SKM-1 treated with dmso at 0.1 percent for 144 hours (cell line): ENCODE data around the gene ASH1L.
"Not testable (repeated sequence)": the region's sequence is repeated elsewhere in the genome, so short reads cannot be mapped to it uniquely, and the experiment has no call there.

Experiments
- DNase-seq: peaks from one replicate; lab custom pipeline; 2025; ENCODE audit not compliant: unreplicated experiment; lab: John Stamatoyannopoulos, UW

ASH1L gene

DNA sequence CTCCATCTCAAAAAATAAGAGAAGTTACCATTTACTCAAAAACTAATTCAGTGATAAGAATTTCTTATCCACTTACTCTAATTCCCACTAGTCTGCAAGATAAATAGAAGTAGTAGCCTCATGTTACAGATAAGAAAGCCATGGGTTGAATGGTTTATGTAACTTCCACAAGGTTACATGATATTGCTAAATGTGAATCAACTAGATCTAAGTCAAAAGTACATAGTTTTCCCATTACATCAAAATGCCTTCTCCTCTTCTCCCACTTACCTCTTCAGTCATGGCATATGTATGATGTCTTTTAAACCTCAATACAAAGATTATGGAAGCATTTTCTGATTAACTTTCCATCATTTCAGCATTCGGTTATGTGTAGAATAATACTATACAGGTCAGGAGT, 108.5 kb downstream of the ASH1L start:
- no peak for DNase-seq

- DNase-seq, result no peak
These were observed 109.5 kb downstream of the ASH1L start for GRCh38 chr1:155453141-155453540.

- no peak for DNase-seq
These were observed 111.4 kb downstream of the ASH1L start for GRCh38 chr1:155451199-155451598.

DNA sequence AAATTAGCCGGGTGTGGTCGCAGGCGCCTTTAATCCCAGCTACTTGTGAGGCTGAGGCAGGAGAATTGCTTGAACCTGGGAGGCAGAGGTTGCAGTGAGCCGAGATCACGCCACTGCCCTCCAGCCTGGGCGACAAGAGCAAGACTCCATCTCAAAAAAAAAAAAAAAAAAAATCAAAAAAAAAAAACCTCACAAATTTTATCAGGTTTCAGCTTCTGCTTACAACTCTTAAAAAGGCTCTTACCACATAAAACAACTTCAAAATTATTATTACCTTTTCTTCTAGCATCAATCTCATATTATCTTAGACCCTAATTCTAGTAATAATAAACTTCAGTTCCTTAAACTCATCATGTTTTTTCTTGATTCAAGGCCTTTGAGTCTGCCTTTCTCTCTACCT, 120.2 kb downstream of the ASH1L start:
- DNase-seq, result not testable (repeated sequence)

DNA sequence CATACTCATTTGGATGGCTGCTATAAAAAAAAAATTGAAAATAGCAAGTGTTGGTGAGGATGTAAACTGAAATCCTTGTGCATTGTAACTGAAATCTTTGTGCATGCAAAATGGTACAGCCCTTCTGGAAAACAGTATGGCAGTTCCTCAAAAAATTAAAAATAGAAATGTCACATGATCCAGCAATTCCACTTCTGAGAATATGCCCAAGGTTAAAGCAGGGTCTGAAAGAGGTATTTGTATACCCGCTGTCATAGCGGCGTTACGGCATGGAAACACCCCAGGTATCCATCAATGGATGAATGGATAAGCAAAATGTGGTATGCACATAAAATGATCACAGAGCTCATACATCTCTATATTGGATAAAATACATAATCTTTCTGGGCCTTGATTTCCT, 125.2 kb downstream of the ASH1L start:
- no peak for DNase-seq

DNA sequence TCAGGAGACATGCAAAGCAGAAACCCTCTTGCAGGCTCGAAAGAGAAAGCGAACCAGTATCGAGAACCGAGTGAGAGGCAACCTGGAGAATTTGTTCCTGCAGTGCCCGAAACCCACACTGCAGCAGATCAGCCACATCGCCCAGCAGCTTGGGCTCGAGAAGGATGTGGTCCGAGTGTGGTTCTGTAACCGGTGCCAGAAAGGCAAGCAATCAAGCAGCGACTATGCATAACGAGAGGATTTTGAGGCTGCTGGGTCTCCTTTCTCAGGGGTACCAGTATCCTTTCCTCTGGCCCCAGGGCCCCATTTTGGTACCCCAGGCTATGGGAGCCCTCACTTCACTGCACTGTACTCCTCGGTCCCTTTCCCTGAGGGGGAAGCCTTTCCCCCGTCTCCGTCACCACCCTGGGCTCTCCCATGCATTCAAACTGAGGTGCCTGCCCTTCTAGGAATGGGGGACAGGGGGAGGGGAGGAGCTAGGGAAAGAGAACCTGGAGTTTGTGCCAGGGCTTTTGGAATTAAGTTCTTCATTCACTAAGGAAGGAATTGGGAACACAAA, 128.7 kb downstream of the ASH1L start:
- not testable (repeated sequence) for DNase-seq

GRCh38 chr1:155433128-155433830, 129.3 kb downstream of the ASH1L start:
- not testable (repeated sequence) for DNase-seq

DNA sequence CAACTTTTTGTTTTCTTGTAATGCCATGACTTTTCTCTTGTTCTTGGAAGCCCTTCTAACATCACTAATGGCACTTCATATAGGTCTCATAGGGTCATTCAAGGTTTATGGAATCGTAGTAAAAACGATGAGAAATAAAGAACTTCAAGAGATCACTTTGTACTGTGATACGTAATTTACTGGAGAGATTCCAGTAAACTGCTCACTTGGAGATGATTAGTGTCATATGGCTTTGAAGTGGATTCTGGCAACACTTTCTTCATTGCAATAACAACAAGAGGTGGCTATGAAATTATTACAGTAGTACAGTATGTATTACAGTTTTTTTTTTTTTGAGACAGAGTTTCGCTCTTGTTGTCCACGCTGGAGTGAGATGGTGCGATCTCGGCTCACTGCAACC, 138.5 kb downstream of the ASH1L start:
- no peak for DNase-seq

- no peak for DNase-seq
These were observed 141.8 kb downstream of the ASH1L start for GRCh38 chr1:155420788-155421187.

DNA sequence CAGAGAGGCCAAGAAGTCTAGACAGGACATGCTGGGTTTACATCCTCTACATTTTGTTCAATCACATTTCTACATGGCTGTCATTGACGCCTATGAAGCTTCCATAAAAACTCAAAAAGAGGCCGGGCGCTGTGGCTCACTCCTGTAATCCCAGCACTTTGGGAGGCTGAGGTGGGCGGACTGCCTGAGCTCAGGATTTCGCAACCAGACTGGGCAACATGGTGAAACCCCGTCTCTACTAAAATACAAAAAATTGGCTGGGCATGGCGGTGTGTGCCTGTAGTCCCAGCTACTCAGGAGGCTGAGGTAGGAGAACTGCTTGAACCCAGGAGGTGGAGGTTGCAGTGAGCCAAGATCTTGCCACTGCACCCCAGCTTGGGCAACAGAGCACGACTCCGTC, 150.8 kb downstream of the ASH1L start:
- DNase-seq, result not testable (repeated sequence)

GRCh38 chr1:155410931-155411330, 151.7 kb downstream of the ASH1L start:
- DNase-seq, result no peak

GRCh38 chr1:155396874-155397476, 165.6 kb downstream of the ASH1L start:
- DNase-seq, result no peak

DNA sequence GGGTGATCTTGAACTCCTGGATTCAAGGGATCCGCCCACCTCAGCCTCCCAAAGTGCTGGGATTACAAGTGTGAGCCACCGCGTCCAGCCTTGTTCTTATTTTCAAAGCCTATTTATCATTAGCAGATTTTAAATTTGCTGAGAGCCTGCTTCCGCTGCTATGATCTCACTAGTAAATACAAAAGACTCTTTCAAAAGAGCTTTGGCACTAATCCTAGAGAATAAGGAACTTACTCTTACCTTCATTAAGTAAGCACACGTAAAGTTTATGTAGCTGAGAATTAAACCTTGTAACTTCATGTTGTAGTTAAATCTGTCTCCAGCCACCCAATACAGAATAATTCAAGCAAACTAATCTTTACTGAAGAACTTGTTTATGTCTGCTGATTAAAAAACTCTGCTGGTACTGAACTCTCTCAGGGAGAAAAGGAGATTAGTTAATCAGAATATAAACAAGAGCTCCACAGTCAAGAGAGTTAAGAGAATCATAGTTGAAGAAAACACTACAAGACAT, 169.6 kb downstream of the ASH1L start:
- DNase-seq, result no peak

DNA sequence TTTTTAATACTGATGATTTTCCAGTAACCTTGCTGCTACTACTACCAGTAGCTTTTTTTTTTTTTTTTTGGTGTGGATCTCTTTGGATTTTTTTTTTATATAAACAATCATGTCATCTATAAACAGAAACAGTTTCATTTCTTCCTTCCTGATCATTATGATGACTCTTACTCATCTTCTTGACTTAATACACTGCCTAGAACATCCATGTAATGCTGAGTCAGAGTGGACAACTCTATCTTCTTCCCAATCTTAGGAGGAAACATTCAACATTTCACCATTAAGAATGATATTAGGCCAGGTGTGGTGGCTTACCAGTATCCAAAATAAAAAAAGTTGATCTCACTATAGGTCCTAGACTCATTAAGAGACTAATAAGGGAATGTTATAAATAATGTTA, 172.8 kb downstream of the ASH1L start:
- DNase-seq, result no peak

- not testable (repeated sequence) for DNase-seq
These were observed 176.8 kb downstream of the ASH1L start for GRCh38 chr1:155385836-155386235.

DNA sequence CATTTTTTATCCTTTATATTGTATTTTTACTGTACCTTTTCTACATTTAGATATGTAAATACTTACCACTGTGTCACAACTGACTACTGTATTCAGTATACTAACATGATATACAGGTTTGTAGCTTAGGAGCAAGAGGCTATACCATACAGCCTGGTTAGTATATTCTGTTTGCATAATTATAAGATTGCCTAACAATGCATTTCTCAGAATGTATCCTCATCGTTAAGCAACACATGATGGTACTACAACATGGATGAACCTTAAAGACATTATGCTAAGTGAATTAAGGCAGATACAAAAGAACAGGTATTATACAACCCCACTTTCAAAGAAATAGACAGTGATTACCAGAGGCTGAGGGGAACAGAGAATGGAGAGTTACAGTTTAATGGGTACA, 179.2 kb downstream of the ASH1L start:
- DNase-seq, result no peak

DNA sequence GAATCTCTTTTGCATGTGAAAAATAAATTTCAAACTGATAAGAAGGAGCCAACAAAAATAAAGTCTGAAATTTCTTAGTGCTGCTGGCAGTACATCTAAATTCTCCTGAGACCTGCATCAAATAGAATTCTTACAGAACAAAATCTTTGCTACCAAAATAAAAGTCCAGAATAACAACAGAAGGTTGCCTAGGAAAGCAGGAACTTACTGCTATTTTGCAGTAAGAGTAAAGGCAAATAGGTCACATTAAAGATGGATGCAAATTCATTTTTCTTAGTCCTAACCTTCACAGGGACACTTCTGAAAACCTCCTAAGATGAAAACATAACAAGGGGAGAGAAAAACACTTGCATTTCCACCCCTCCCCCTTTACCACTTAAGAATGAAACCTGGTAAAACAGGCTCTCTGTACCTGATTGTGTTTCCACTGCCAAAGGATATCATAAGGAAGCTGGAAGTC, 182.9 kb downstream of the ASH1L start:
- no peak for DNase-seq

DNA sequence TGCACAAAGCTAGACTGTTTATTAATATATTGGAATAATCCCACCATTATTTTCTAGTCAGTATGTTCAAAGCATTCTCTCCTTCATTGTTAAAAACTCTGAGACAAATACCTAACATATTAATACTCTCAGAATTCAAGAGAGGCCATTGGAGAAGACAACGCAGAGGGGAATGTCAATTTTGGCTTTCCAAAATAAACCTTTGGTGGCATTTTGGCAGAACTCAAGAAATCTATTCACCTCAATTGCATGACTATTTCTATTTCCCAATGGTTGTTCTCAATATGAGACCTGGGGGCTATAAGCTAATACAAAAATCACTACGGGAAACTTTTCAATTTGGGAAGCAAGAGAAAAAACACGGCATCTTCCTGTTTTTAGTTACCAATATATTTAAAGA, 183.4 kb downstream of the ASH1L start:
- DNase-seq, result no peak

- DNase-seq, result no peak
These were observed 202.6 kb downstream of the ASH1L start for GRCh38 chr1:155360051-155360450.

GRCh38 chr1:155352631-155353030, 210.0 kb downstream of the ASH1L start:
- DNase-seq, result no peak

GRCh38 chr1:155342842-155343241, 219.8 kb downstream of the ASH1L start:
- no peak for DNase-seq

GRCh38 chr1:155339515-155340097, 223.0 kb downstream of the ASH1L start:
- DNase-seq, result no peak
